ENCODE data around the gene CATSPERD.
"Not testable (repeated sequence)": the region's sequence is repeated elsewhere in the genome, so short reads cannot be mapped to it uniquely, and the experiment has no call there.

CATSPERD gene

DNA sequence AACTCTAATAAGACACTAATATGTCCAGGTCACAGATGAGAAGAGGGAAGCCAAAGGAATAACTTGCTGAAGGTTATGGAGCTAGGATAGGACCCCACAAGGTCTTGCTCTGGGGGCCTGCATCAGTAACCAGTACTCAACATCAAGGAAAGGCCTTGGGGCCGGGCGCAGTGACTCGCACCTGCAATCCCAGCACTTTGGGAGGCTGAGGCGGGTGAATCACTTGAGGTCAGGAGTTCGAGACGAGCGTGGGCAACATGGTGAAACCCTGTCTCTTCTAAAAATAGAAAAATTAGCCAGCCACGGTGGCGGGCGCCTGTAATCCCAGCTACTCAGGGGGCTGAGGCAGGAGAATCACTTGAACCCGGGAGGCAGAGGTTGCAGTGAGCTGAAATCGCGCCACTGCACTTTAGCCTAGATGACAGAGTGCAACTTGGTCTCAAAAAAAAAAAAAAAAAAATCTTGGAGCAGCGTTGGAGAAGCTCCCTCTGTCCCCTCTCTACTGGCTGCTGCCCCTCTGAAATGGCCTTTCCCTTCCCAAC lies 2.3 kb upstream of the CATSPERD start:
- Histone ChIP-seq H3K27ac (ENCODE audit: low read depth, low read length, severe bottlenecking) (peak overlapping the region; percentile 98), H3K4me1 (ENCODE audit: control insufficient read depth, insufficient read depth, low read length, poor library complexity, severe bottlenecking) (peaks cover 12% of the 10 kb centered on the region), H3K36me3 (ENCODE audit: control insufficient read depth, insufficient read depth, low read length) (peaks cover 34% of the 10 kb centered on the region), H3K4me3 (ENCODE audit: extremely low read depth, insufficient read depth, low read length, poor library complexity, severe bottlenecking) (peak overlapping the region; percentile 98), H3K9me3 (ENCODE audit: control insufficient read depth, low read length) (no peaks in the 10 kb centered on the region)
- 85 to 95% methylated on average over 9 to 13 of the region's 14 CpGs for WGBS, 2 experiments (ENCODE audit: insufficient coverage in 2 of 2)

DNA sequence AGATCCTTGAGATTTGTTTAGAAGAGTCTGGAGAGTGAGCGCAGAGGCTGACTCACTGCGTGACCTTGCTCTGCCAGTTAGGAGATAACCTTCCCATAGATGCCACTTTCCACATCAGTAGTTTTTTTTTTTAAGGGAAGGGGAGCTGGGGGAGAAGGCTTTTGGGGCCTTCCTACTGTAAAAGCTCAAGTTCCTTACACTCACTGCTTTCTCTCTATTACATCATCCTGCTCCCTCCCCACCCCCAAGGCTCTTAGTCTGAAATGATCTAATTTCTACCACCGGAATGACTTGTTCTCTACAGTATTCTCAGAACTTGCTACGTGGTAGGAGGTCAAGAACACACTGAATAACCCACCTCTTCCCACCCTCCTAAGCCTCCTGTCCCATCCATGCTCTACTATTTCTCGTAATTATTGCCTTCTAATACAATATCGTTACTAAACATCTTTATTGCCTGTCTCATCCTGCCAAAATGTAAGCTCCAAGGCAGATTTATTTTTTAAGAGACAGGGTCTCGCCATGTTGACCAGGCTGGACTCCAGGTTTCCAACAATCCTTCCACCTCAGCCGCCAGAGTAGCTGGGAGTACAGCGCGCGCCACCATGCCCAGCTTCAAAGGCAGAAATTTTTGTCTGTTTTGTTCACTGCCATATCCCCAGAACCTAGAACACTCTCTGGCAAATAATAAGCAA lies 1.7 kb upstream of the CATSPERD start:
- peaks cover 28% of the 10 kb centered on the region for H3K36me3 ChIP-seq (ENCODE audit: control insufficient read depth, insufficient read depth, low read length)
- H3K9me3 ChIP-seq (ENCODE audit: control insufficient read depth, low read length) = no peaks in the 10 kb centered on the region
- H3K27ac ChIP-seq (ENCODE audit: low read depth, low read length, severe bottlenecking) = peak overlapping the region; percentile 98
- H3K4me1 ChIP-seq (ENCODE audit: control insufficient read depth, insufficient read depth, low read length, poor library complexity, severe bottlenecking) = peaks cover 12% of the 10 kb centered on the region
- peak overlapping the region; percentile 98 for H3K4me3 ChIP-seq (ENCODE audit: extremely low read depth, insufficient read depth, low read length, poor library complexity, severe bottlenecking)
- 15 to 21% methylated on average over 5 to 10 of the region's 11 CpGs for WGBS, 2 experiments (ENCODE audit: insufficient coverage in 2 of 2)

DNA sequence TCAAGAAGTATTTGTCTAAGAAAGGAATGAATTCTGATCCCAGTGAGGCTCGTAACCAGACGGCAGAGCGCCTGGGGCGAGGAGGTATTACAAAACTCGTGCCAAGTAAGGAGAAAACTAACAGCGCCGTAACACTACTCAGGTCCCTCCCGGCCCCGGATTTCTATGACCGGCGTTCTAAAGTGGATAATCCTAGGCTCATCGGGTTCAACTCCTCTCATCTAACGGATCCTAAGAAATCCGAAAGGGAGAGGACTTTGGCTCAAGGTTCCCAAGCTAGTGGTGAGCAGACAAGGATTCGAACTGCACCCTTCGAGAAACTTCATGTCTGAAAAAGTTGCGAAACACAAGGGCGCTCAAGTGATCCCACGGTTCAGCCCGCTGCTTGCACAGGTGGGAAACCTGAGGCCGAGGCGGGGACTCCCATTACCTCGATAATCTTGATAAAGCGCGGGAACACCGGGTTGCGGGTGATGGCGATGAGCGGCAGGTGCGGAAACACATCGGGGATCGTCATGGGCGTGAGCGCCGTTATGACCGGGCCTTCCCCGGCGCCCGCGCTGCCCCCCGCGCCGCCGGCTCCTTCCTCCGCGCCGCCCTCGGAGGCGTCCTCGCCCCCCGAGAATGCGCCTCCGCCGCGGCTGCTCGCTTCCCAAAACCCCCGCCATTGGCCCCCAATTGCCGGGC lies 1.0 kb upstream of the CATSPERD start:
- Histone ChIP-seq H3K4me3 (ENCODE audit: extremely low read depth, insufficient read depth, low read length, poor library complexity, severe bottlenecking) (peak overlapping the region; percentile 98), H3K27ac (ENCODE audit: low read depth, low read length, severe bottlenecking) (peak overlapping the region; percentile 98)

DNA sequence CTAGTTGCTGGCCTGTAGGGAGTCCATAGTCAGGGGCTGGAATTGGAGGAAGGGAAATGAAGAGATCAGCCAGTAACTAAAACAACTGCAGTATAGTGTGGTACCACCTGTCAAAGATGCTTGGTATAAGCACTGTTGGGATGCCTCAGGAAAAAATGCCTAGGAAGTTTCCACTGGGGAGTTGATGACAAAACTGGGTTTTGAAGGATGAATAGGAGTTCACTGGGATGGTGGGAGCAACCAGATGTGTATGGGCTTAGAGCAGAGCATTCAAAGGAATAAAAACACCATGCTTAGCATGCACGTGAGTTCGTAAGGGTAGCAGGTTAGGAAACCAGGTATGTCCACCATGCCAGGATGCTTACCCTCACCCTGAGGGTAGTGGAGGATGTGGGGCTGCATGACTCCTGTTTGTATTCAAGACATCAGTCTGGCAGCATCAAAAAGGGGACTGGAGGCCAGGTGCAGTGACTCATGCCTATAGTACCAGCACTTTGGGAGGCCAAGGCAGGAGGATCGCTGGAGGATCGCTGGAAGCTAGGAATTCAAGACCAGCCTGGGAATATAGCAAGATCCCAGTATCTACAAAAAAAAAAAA lies 7.1 kb downstream of the CATSPERD start:
- no peaks in the 10 kb centered on the region for H3K36me3 ChIP-seq (ENCODE audit: control insufficient read depth, insufficient read depth, low read length)
- H3K9me3 ChIP-seq (ENCODE audit: control insufficient read depth, low read length) = peaks cover 3% of the 10 kb centered on the region
- no peak overlapping the region for H3K27ac ChIP-seq (ENCODE audit: low read depth, low read length, severe bottlenecking)
- H3K4me1 ChIP-seq (ENCODE audit: control insufficient read depth, insufficient read depth, low read length, poor library complexity, severe bottlenecking) = no peaks in the 10 kb centered on the region
- no peak overlapping the region for H3K4me3 ChIP-seq (ENCODE audit: extremely low read depth, insufficient read depth, low read length, poor library complexity, severe bottlenecking)
- WGBS, 2 experiments (ENCODE audit: insufficient coverage in 2 of 2) = 80 to 82% methylated on average over 2 to 4 of the region's 4 CpGs

More for the DNA sequence above, 1.0 kb upstream of the CATSPERD start:
- Histone ChIP-seq H3K9me3 (ENCODE audit: control insufficient read depth, low read length) (no peaks in the 10 kb centered on the region), H3K36me3 (ENCODE audit: control insufficient read depth, insufficient read depth, low read length) (peaks cover 21% of the 10 kb centered on the region), H3K4me1 (ENCODE audit: control insufficient read depth, insufficient read depth, low read length, poor library complexity, severe bottlenecking) (peaks cover 12% of the 10 kb centered on the region)
- 0 to 1% methylated on average over 50 to 53 of the region's 58 CpGs for WGBS, 2 experiments (ENCODE audit: insufficient coverage in 2 of 2)

DNA sequence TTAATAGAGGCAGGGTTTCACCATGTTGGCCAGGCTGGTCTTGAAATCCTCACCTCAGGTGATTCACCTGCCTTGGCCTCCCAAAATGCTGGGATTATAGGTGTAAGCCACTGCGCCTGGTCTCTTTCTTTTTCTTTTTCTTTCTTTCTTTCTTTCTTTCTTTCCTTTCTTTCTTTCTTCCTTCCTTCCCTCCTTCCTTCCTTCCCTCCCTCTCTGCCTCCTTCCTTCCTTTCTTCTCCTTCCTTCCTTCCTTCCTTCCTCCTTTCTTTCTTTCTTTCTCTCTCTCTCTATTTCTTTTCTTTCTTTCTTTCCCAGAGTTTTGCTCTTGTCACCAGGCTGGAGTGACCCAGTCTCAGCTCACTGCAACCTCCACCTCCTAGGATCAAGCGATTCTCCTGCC lies 12.7 kb downstream of the CATSPERD start:
- not testable (repeated sequence) for H3K36me3 ChIP-seq (ENCODE audit: control insufficient read depth, insufficient read depth, low read length); H3K9me3 ChIP-seq (ENCODE audit: control insufficient read depth, low read length); H3K4me1 ChIP-seq (ENCODE audit: control insufficient read depth, insufficient read depth, low read length, poor library complexity, severe bottlenecking); H3K27ac ChIP-seq (ENCODE audit: low read depth, low read length, severe bottlenecking); H3K4me3 ChIP-seq (ENCODE audit: extremely low read depth, insufficient read depth, low read length, poor library complexity, severe bottlenecking)
- WGBS, 2 experiments (ENCODE audit: insufficient coverage in 2 of 2) = 71 to 100% methylated on average over 2 of the region's 2 CpGs

DNA sequence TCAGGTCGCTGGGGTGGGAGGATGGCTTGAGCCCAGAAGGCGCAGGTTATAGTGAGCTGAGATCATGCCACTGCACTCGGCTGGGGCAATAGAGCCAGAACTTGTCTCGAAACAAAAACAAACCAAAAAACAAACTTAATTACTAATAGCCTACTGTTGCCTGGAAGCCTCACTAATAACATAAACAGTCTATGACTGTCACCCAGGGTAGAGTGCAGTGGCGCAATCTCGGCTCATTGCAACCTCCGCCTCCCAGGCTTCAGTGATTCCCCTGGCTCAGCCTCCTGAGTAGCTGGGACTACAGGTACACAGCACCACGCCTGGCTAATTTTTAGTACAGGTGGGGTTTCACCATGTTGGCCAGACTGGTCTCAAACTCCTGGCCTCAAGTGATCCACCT lies 18.0 kb downstream of the CATSPERD start:
- H3K4me1 ChIP-seq (ENCODE audit: control insufficient read depth, insufficient read depth, low read length, poor library complexity, severe bottlenecking) = no peaks in the 10 kb centered on the region
- no peaks in the 10 kb centered on the region for H3K36me3 ChIP-seq (ENCODE audit: control insufficient read depth, insufficient read depth, low read length)
- H3K27ac ChIP-seq (ENCODE audit: low read depth, low read length, severe bottlenecking) = no peak overlapping the region
- 87 to 89% methylated on average over 4 to 6 of the region's 8 CpGs for WGBS, 2 experiments (ENCODE audit: insufficient coverage in 2 of 2)
- H3K4me3 ChIP-seq (ENCODE audit: extremely low read depth, insufficient read depth, low read length, poor library complexity, severe bottlenecking) = no peak overlapping the region
- H3K9me3 ChIP-seq (ENCODE audit: control insufficient read depth, low read length) = no peaks in the 10 kb centered on the region

DNA sequence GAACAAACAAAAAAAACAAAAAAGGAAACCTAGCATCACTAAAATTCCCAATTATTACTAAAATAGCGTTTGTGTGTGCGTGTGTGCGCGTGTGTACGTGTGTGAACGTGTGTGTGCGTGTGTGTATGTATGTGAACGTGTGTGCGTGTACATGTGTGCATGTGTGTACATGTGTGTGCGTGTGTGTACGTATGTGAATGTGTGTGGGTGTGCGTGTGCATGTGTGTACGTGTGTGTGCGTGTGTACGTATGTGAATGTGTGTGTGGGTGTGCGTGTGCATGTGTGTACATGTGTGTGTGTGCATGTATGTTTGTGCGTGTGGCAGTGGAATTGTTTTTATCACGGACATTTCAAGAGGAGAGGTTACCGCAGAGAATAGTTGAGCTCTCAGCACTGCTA lies 21.6 kb downstream of the CATSPERD start:
- WGBS, 2 experiments (ENCODE audit: insufficient coverage in 2 of 2) = 89 to 91% methylated on average over 14 to 15 of the region's 19 CpGs
- H3K27ac ChIP-seq (ENCODE audit: low read depth, low read length, severe bottlenecking) = no peak overlapping the region
- no peak overlapping the region for H3K4me3 ChIP-seq (ENCODE audit: extremely low read depth, insufficient read depth, low read length, poor library complexity, severe bottlenecking)
- H3K36me3 ChIP-seq (ENCODE audit: control insufficient read depth, insufficient read depth, low read length) = no peaks in the 10 kb centered on the region
- no peaks in the 10 kb centered on the region for H3K9me3 ChIP-seq (ENCODE audit: control insufficient read depth, low read length)
- no peaks in the 10 kb centered on the region for H3K4me1 ChIP-seq (ENCODE audit: control insufficient read depth, insufficient read depth, low read length, poor library complexity, severe bottlenecking)

DNA sequence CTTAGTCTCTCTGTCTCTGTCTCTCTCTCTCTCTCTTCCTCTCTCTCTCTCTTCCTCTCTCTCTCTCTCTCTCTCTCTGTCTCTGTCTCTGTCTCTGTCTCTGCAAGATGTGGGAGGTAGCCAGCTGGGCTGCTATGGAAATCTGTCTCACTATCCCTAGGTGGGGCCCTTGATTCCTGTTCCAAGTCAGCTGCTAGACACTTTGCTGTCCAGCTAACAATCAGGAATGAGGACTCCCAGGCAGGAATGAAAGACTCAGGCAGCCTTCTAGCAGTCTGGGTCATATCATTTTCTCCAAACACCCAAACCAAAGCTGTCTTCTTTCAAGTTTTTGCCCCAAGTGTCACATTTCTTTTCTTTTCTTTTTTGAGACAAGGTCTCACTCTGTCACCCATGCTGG lies 23.2 kb downstream of the CATSPERD start:
- no peaks in the 10 kb centered on the region for H3K9me3 ChIP-seq (ENCODE audit: control insufficient read depth, low read length)

DNA sequence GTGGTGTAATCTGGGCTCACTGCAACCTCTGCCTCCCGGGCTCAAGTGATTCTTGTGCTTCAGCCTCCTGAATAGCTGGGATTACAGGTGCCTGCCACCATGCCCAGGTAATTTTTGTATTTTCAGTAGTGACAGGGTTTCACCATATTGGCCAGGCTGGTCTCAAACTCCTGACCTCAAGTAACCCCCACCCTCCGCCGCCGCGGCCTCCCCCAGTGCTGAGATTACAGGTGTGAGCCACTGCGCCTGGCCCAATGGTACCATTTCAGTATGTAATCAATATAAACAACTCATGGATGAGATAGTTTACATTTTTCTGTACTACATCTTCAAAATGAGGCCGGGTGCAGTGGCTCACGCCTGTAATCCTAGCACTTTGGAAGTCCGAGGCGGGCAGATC lies 24.6 kb downstream of the CATSPERD start:
- not testable (repeated sequence) for H3K36me3 ChIP-seq (ENCODE audit: control insufficient read depth, insufficient read depth, low read length); H3K27ac ChIP-seq (ENCODE audit: low read depth, low read length, severe bottlenecking); H3K9me3 ChIP-seq (ENCODE audit: control insufficient read depth, low read length); H3K4me3 ChIP-seq (ENCODE audit: extremely low read depth, insufficient read depth, low read length, poor library complexity, severe bottlenecking); H3K4me1 ChIP-seq (ENCODE audit: control insufficient read depth, insufficient read depth, low read length, poor library complexity, severe bottlenecking)
- WGBS, 2 experiments (ENCODE audit: insufficient coverage in 2 of 2) = 72 to 94% methylated on average over 5 to 7 of the region's 10 CpGs

More for the DNA sequence above, 23.2 kb downstream of the CATSPERD start:
- no peaks in the 10 kb centered on the region for H3K4me1 ChIP-seq (ENCODE audit: control insufficient read depth, insufficient read depth, low read length, poor library complexity, severe bottlenecking)
- H3K36me3 ChIP-seq (ENCODE audit: control insufficient read depth, insufficient read depth, low read length) = no peaks in the 10 kb centered on the region
- no peak overlapping the region for H3K4me3 ChIP-seq (ENCODE audit: extremely low read depth, insufficient read depth, low read length, poor library complexity, severe bottlenecking)
- no peak overlapping the region for H3K27ac ChIP-seq (ENCODE audit: low read depth, low read length, severe bottlenecking)

DNA sequence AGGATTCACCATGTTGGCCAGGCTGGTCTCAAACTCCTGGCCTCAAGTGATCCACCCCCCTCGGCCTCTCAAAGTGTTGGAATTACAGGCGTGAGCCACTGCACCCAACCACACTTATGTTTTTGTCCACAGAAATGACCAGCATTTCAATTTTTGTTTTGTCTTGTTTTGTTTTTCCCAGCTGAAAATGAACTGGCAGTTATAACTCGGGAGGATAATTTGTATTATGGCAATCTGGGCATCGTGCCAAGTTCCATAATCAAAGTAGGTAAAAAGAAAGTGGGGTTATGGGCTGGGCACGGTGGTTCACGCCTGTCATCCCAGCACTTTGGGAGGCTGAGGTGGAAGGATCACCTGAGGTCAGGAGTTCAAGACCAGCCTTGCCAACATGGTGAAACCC lies 28.5 kb downstream of the CATSPERD start:
- not testable (repeated sequence) for H3K4me3 ChIP-seq (ENCODE audit: extremely low read depth, insufficient read depth, low read length, poor library complexity, severe bottlenecking); H3K4me1 ChIP-seq (ENCODE audit: control insufficient read depth, insufficient read depth, low read length, poor library complexity, severe bottlenecking); H3K27ac ChIP-seq (ENCODE audit: low read depth, low read length, severe bottlenecking); H3K36me3 ChIP-seq (ENCODE audit: control insufficient read depth, insufficient read depth, low read length); H3K9me3 ChIP-seq (ENCODE audit: control insufficient read depth, low read length)
- 89 to 95% methylated on average over 6 of the region's 6 CpGs for WGBS, 2 experiments (ENCODE audit: insufficient coverage in 2 of 2)

DNA sequence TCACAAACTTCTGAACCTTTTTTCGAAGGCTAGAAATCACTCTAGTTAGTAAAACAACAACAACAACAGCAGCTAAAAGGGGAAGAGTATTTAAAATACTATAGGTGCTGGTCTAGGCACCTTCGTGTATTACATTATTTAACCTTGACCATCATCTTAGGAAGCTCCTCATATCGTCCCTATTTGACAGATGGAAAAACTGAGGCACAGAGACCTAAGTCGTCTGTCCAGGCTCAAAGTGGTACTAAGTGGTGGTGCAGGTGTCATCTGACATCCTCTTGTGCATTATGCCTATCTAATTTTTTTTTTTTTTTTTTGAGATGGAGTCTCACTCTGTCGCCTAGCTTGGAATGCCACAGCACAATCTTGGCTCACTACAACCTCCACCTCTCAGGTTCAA lies 29.1 kb downstream of the CATSPERD start:
- WGBS, 2 experiments (ENCODE audit: insufficient coverage in 2 of 2) = 100% methylated on average over 2 of the region's 5 CpGs; no CpG with 5 or more reads in 1 of the 2 experiments

More for the DNA sequence above, 29.1 kb downstream of the CATSPERD start:
- Histone ChIP-seq H3K27ac (ENCODE audit: low read depth, low read length, severe bottlenecking) (no peak overlapping the region), H3K36me3 (ENCODE audit: control insufficient read depth, insufficient read depth, low read length) (no peaks in the 10 kb centered on the region), H3K4me3 (ENCODE audit: extremely low read depth, insufficient read depth, low read length, poor library complexity, severe bottlenecking) (no peak overlapping the region), H3K9me3 (ENCODE audit: control insufficient read depth, low read length) (no peaks in the 10 kb centered on the region), H3K4me1 (ENCODE audit: control insufficient read depth, insufficient read depth, low read length, poor library complexity, severe bottlenecking) (no peaks in the 10 kb centered on the region)
